NCI-H146 treated with DMSO at 0.1 percent for 48 hours (cell line): Measurements from ENCODE around the gene TACC2.
A peak's percentile ranks its signal among the peaks of the same experiment; 100 is the strongest.

ENCODE experiments used
- DNase-seq: peaks from one replicate; lab custom pipeline; 2025; ENCODE audit not compliant: unreplicated experiment; lab: John Stamatoyannopoulos, UW

The TACC2 gene

GRCh38 chr10:122116331-122116730 lies 127.4 kb downstream of the TACC2 start:
- DNase-seq = no peak

DNA sequence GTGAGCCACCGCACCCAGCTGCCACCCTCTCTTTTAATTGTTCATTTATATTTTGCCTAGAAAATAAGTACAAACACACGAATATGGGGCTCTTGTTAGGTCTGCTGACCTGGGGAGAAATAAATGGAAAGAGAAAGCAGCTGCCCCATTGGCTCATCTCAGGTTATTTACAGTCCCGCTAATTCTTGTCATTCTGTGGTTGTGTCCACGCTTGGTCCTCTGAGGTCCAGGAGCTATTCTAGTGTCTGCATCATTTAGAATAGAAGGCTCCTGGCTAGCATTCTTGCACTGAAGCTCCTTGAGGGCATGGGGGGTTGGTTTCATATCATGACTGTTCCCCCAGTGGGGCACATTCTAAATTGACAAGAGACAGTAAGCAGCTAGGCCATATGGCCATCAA lies 128.5 kb downstream of the TACC2 start:
- no peak for DNase-seq

- no peak for DNase-seq
These were observed 131.2 kb downstream of the TACC2 start for GRCh38 chr10:122120008-122120744.

DNA sequence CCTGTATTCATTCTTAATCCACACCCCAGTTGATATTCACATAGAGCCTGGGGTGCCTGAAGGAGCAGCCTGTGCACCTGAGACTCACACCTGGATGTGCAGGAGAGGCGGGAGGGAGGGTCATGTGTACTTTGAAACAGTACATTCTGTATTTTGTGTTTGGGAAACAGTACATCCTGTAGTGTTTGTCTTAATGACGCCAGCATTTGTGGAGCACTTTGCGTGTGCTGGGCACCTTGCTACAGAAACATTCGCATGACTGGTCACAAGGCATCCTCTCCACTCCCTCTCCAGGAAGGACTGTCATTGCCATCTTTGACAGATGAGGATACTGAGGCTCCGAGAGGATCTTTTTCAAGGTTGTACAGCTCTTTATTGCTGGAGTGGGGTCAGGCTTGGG lies 132.1 kb downstream of the TACC2 start:
- no peak for DNase-seq

- DNase-seq = no peak
These were observed 133.5 kb downstream of the TACC2 start for GRCh38 chr10:122122493-122122892.

DNA sequence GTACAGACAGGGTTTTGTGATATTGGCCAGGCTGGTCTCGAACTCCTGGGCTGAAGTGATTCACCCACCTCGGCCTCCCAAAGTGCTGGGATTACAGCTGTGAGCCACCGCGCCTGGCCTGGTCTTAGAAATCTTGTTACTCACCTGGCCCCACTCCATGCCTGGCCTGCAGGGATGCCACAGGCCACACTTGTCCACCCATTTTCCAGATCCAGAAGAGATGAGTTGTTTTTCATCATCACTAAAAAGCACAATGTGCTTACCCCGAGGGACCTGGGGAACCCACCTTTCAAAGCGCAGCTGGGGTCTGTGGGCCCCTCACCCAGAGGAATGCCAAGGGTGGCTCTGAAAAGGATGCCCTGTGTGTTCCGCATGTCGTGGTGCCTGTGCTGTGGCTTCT lies 134.2 kb downstream of the TACC2 start:
- DNase-seq = no peak

DNA sequence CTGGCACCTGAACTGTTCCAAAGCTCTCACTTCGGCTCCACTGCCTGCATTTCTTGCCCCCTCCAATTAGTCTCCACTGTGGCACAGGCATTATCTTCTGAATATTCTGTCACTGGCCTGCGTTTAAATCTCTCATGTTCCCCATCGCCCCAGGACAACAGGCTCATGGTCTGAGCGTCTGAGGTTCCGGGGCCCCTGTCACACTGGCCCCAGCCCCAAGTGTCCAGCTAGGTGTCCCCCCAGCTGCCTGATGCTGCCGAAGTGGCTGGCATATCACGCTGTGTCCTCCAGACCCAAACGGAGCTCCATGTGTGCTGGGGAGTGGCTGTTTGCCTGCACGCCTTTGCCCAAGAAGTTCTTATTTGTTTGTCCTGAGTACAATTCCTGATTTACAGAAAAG lies 135.4 kb downstream of the TACC2 start:
- DNase-seq = no peak

GRCh38 chr10:122124808-122125207 lies 135.8 kb downstream of the TACC2 start:
- DNase-seq = no peak

- no peak for DNase-seq
These were observed 138.0 kb downstream of the TACC2 start for GRCh38 chr10:122126763-122127659.

GRCh38 chr10:122127943-122128342 lies 139.0 kb downstream of the TACC2 start:
- no peak for DNase-seq

DNA sequence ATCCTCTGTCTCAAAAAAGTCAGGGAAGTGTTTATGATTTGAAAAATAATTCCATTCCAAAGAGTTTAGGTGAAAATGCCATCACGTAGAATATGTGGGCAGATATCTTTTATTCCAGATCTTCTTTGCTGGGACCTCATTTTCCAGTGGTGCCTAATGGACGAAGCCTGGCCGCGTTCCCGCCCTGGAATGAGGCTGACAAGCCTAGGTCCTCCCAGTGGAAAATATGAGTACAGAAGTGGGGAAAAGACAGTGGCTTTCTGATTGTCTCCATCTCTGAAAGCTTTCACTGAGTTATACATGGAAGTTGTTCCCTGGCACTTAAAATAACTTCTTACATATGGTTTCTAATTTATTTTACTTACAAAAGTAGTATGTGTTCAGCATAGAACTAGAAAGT lies 139.4 kb downstream of the TACC2 start:
- no peak for DNase-seq

GRCh38 chr10:122130474-122131110 lies 141.6 kb downstream of the TACC2 start:
- DNase-seq = no peak

DNA sequence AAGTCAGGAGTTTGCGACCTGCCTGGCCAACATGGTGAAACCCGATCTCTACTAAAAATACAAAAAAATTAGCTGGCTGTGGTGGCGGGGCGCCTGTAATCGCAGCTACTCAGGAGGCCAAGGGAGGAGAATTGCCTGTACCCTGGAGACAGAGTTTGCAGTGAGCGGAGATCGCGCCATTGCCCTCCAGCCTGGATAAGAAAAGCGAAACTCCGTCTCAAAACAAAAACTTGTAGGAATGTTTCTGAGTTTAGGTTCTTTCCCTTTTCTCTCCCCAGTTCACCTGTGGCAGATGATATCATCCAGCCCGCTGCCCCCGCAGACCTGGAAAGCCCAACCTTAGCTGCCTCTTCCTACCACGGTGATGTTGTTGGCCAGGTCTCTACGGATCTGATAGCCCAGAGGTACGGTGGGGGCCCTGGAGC lies 143.4 kb downstream of the TACC2 start:
- DNase-seq = peak; percentile 36

DNA sequence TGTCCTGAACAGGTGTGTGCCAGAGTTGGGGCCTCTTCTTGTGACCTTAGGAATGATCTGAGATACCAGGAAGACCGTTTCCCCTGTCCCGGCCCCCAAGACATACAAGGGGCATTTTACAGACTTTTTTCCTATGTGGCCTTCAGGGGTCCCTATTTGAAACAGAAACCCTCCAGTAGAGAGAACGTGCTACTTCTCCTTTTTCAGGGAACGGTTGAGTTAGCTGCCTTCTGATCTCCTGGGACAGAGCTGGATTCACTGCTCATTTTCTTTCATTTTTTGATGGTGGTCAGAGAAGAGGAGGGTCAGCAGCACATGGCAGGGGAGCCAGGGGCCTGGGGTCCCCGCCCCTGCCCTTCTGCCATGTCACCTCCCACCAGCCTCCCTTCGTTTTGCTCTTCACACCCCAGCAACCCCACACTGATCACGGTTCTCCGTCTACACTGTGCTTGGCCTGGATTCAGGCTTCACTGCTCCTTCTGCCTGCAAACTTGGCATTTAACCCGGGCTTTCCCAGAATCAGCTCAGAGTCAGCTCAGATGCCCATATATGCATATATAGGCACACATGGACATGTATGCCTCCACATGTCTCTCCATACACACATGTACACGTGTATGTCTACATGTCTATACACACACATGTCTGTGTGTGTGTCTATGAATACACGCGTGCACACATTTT lies 144.1 kb downstream of the TACC2 start:
- DNase-seq = no peak

GRCh38 chr10:122135251-122136025 lies 146.5 kb downstream of the TACC2 start:
- DNase-seq = no peak

DNA sequence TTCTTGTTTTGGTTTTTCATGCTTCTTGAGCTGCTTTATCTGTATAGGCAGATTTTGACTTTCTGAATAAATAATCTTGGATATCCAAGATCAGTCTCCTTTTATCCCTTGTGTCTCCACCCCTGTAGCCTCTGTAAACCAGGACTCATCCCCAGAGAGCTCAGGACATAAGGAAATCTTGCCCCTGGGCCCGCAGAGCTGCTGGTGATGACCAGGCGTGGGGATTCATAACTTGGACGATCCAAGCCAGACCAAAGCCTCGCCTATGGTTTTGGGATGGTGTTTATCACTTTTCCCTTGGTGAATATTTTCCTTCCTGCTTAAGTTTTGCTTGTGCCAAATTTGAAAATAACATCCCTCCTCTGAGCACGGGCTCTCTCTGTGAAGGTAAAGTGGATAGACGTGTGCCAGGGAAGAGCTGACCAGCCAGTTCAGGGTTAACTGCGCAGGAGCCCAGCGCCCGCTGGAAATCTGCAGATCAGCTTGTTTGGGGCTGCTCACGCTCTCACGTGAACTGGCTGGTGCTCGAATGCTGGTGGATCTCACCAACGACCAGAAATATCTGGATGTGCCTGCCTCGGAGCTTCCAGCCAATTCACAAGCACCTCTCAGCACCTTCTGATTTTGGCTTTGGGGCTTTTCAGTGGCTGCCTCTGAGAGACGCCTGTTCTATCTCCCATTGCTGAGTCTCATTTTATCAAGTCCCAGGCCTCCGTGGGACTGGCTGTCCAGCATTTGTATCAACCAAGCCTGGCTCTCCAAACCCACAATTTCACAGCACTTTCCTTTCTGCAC lies 150.1 kb downstream of the TACC2 start:
- DNase-seq = no peak

DNA sequence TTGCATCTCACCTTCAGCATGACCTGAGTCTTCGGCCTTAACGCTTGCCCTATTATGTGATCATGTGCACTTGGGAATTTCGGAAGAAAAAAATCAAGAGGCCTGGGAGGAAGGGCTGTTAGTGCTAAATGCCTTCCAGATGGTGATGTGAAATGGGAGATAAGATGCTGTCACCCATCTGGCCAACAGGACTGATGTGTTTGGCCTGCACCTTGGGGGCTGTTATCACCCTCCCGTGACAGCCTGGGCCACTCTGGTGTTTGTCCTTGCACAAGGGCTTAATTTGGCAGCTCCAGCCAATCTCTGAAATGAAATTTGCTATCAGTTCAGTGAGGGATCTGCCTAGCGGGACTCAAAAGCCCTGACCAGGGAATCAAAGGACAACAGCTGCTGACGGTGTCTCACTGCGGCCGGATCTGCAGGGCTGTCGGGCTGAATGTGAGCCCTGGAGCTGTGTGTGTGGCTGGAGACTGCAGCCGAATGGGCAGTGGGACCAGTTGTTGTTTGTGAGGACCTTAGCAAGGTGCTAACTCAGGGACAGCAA lies 150.7 kb downstream of the TACC2 start:
- no peak for DNase-seq

- DNase-seq = no peak
These were observed 151.5 kb downstream of the TACC2 start for GRCh38 chr10:122140461-122140902.

- no peak for DNase-seq
These were observed 152.1 kb downstream of the TACC2 start for GRCh38 chr10:122140941-122141623.
